H1 (cell line): ENCODE data around the gene RAP1B. TPM values are rescaled to one million over a fixed set of nuclear protein-coding genes. Genes with fewer than 3 reads are reported as not detected.
"Not testable (repeated sequence)": the region's sequence is repeated elsewhere in the genome, so short reads cannot be mapped to it uniquely, and the experiment has no call there.

Experiments
- CTCF ChIA-PET: fragments of 300-600 bp; sonication (Branson Sonifier 250); formaldehyde crosslinking; loops from one replicate; lab custom pipeline; 2021; ENCODE audit not compliant: partially characterized antibody; lab: Charles Lee
- POLR2A ChIA-PET: fragments of 300-600 bp; sonication (Branson Sonifier 250); formaldehyde crosslinking; loops from one replicate; lab custom pipeline; 2021; ENCODE audit warnings: inconsistent platforms; ENCODE audit not compliant: partially characterized antibody; lab: Charles Lee
- DNase-seq, 2 experiments: peaks; one replicate each; pipeline versions ENCODE4 v3.0.0 to v3.0.0-alpha.2; 2010 to 2022; ENCODE audit warnings: low spot score in 2 of 2, low read depth in 1 of 2, mixed read lengths in 1 of 2
- FAIRE-seq: peaks from 2 replicates; lab custom pipeline; 2011; peaks lifted over from hg19 to GRCh38; lab: Jason Lieb, UNC
- H2AFZ ChIP-seq: 2 replicates; pipeline ENCODE4 v1.8.1; 2012; ENCODE audit warnings: low read length, inconsistent platforms
- H2AK5ac ChIP-seq: 2 replicates; pipeline ENCODE4 v1.6.1; 2013; ENCODE audit warnings: low read depth, low read length
- H2BK120ac ChIP-seq: replicated peaks from 2 replicates; pipeline ENCODE3; 2013; ENCODE audit warnings: low read depth, low read length, inconsistent platforms
- H2BK12ac ChIP-seq: 2 replicates; pipeline ENCODE4 v1.6.1; 2013; ENCODE audit warnings: low read depth, low read length
- H2BK15ac ChIP-seq: 2 replicates; pipeline ENCODE4 v1.6.1; 2013; ENCODE audit warnings: low read length
- H2BK20ac ChIP-seq: 2 replicates; pipeline ENCODE4 v1.6.1; 2013; ENCODE audit warnings: low read length
- H2BK5ac ChIP-seq: 2 replicates; pipeline ENCODE4 v1.6.1; 2013; ENCODE audit warnings: low read depth, low read length
- H3K14ac ChIP-seq: 2 replicates; pipeline ENCODE4 v1.6.1; 2013; ENCODE audit warnings: inconsistent platforms; ENCODE audit not compliant: insufficient read length
- H3K18ac ChIP-seq: 2 replicates; pipeline ENCODE4 v1.6.1; 2013; ENCODE audit warnings: low read length; ENCODE audit errors: extremely low read depth
- H3K23ac ChIP-seq: 2 replicates; pipeline ENCODE4 v1.6.1; 2013; ENCODE audit warnings: inconsistent platforms; ENCODE audit not compliant: insufficient read length
- H3K23me2 ChIP-seq: 2 replicates; pipeline ENCODE4 v1.6.1; 2013; ENCODE audit warnings: low read depth, low read length
- H3K27ac ChIP-seq: 2 replicates; pipeline ENCODE4 v1.6.1; 2011; ENCODE audit warnings: low read depth, low read length, inconsistent platforms
- H3K27me3 ChIP-seq, 4 experiments: replicated peaks in 1 of 4; 1 replicate in 1 of 4; 2 replicates in 3 of 4; pipeline versions ENCODE4 v1.6.1 to v1.8.1; 2011 to 2013; ENCODE audit warnings: low read length in 3 of 4, mild to moderate bottlenecking in 3 of 4, inconsistent platforms in 2 of 4, mixed read lengths in 2 of 4, moderate library complexity in 1 of 4; ENCODE audit not compliant: control insufficient read depth in 3 of 4, insufficient read depth in 3 of 4; ENCODE audit errors: extremely low read depth in 1 of 4
- H3K36me3 ChIP-seq, 4 experiments: 2 replicates each; pipeline versions ENCODE4 v1.6.1 to v1.8.1; 2011 to 2013; ENCODE audit warnings: mild to moderate bottlenecking in 4 of 4, low read length in 3 of 4, moderate library complexity in 2 of 4, control low read depth in 1 of 4, inconsistent platforms in 1 of 4; ENCODE audit not compliant: insufficient read depth in 4 of 4, control insufficient read depth in 2 of 4
- H3K4ac ChIP-seq: replicated peaks from 2 replicates; pipeline ENCODE3; 2013; ENCODE audit warnings: low read length, low read depth, mixed read lengths, inconsistent platforms; ENCODE audit not compliant: insufficient read length
- H3K4me1 ChIP-seq, 4 experiments: replicated peaks in 1 of 4; 1 replicate in 1 of 4; 2 replicates in 3 of 4; pipeline versions ENCODE4 v1.6.1 to v1.8.1; 2011 to 2013; ENCODE audit warnings: low read length in 3 of 4, inconsistent platforms in 2 of 4, mixed read lengths in 1 of 4; ENCODE audit not compliant: insufficient read depth in 4 of 4, control insufficient read depth in 3 of 4
- H3K4me2 ChIP-seq, 2 experiments: 2 replicates each; pipeline versions ENCODE4 v1.6.1 to v1.8.1; 2011 to 2013; ENCODE audit warnings: low read depth in 2 of 2, low read length in 2 of 2, control low read depth in 1 of 2, inconsistent platforms in 1 of 2, mild to moderate bottlenecking in 1 of 2; ENCODE audit not compliant: insufficient read depth in 1 of 2
- H3K4me3 ChIP-seq, 4 experiments: fragments of 200-600, 300-600 bp in 1 of 4; sonication (generic), shearing (Covaris generic), sonication (Bioruptor Twin) in 1 of 4; 2 replicates each; pipeline versions ENCODE4 v1.5.1 to v1.8.1; 2011 to 2016; ENCODE audit warnings: low read length in 4 of 4, low read depth in 3 of 4, control low read depth in 2 of 4, inconsistent platforms in 2 of 4, mild to moderate bottlenecking in 2 of 4, mixed read lengths in 1 of 4, moderate library complexity in 1 of 4; ENCODE audit not compliant: insufficient read depth in 2 of 4; ENCODE audit errors: extremely low read depth in 1 of 4
- H3K56ac ChIP-seq: replicated peaks from 2 replicates; pipeline ENCODE3; 2013; ENCODE audit warnings: low read depth, mild to moderate bottlenecking, mixed read lengths, low read length, inconsistent platforms; ENCODE audit not compliant: insufficient read length
- H3K79me1 ChIP-seq: 2 replicates; pipeline ENCODE4 v1.6.1; 2013; ENCODE audit warnings: low read depth, low read length, control low read depth
- H3K79me2 ChIP-seq, 2 experiments: 2 replicates each; pipeline versions ENCODE4 v1.6.1 to v1.8.1; 2012 to 2013; ENCODE audit warnings: low read length in 2 of 2, mild to moderate bottlenecking in 2 of 2, inconsistent platforms in 1 of 2; ENCODE audit not compliant: insufficient read depth in 2 of 2, control insufficient read depth in 1 of 2
- H3K9ac ChIP-seq, 4 experiments: replicated peaks in 1 of 4; 1 replicate in 1 of 4; 2 replicates in 3 of 4; pipeline versions ENCODE4 v1.6.1 to v1.8.1; 2011 to 2013; ENCODE audit warnings: low read depth in 3 of 4, low read length in 3 of 4, control low read depth in 2 of 4, mild to moderate bottlenecking in 2 of 4, moderate library complexity in 2 of 4, inconsistent platforms in 1 of 4; ENCODE audit errors: extremely low read depth in 1 of 4
- H3K9me3 ChIP-seq, 2 experiments: 2 replicates each; pipeline versions ENCODE4 v1.6.1 to v1.8.1; 2012 to 2013; ENCODE audit warnings: mild to moderate bottlenecking in 2 of 2, moderate library complexity in 2 of 2, control low read depth in 1 of 2, inconsistent platforms in 1 of 2, low read depth in 1 of 2, low read length in 1 of 2, mixed read lengths in 1 of 2; ENCODE audit not compliant: insufficient read depth in 2 of 2
- H4K20me1 ChIP-seq, 2 experiments: replicated peaks in 1 of 2; 2 replicates each; pipeline versions ENCODE3 to v1.8.1; 2011 to 2013; ENCODE audit warnings: inconsistent platforms in 2 of 2, low read length in 2 of 2, mild to moderate bottlenecking in 1 of 2; ENCODE audit not compliant: insufficient read depth in 2 of 2, control insufficient read depth in 1 of 2
- H4K5ac ChIP-seq: 2 replicates; pipeline ENCODE4 v1.6.1; 2013; ENCODE audit warnings: low read length, low read depth, mixed read lengths, inconsistent platforms; ENCODE audit not compliant: insufficient read length
- H4K8ac ChIP-seq: 2 replicates; pipeline ENCODE4 v1.8.0; 2013; ENCODE audit warnings: mild to moderate bottlenecking, moderate library complexity, low read length, inconsistent platforms; ENCODE audit not compliant: insufficient read depth; ENCODE audit errors: extremely low read depth
- H4K91ac ChIP-seq: replicated peaks from 2 replicates; pipeline ENCODE3; 2013; ENCODE audit warnings: low read length, mixed read lengths, inconsistent platforms; ENCODE audit not compliant: insufficient read length
- ATF2 ChIP-seq: IDR thresholded peaks from 2 replicates; pipeline ENCODE4 v1.6.1; 2012; ENCODE audit warnings: low read length, inconsistent platforms
- WGBS, 2 experiments: shearing (Covaris generic) in 1 of 2; methylation state at CpG; one replicate each; pipeline versions ENCODE4 v1.1.6 to v1.1.7; 2013 to 2015; ENCODE audit warnings: low lambda C conversion rate in 2 of 2, mixed read lengths in 2 of 2, inconsistent platforms in 1 of 2, low coverage in 1 of 2, missing lambda C conversion rate in 1 of 2; ENCODE audit not compliant: insufficient replicate concordance in 2 of 2, insufficient coverage in 1 of 2, insufficient read length in 1 of 2; ENCODE audit errors: extremely low coverage in 1 of 2, missing lambda C conversion rate in 1 of 2; 5-methylcytosine and 5-hydroxymethylcytosine counted together
- polyA plus RNA-seq, 7 experiments: library from polyadenylated mRNA; depleted of rRNA in 3 of 7; stranded (reverse) in 5 of 7; unstranded in 2 of 7; fragments of >200 nt in 5 of 7; fragments of 200-250 nt in 2 of 7; gene quantifications; 1 replicate in 5 of 7; 2 replicates in 1 of 7; 4 replicates in 1 of 7; pipeline versions ENCODE4 v1.2.1 to v1.2.3, GENCODE V29; 2011 to 2013; ENCODE audit warnings: missing spikeins in 2 of 7, mixed read lengths in 2 of 7
- total RNA-seq: library from RNA; stranded (reverse); fragmentation: NEBNext Ultra II Directional; extraction: Animal tissue kit (Norgen Biotek cat#: 25700); gene quantifications from 2 replicates; pipeline ENCODE4 v1.2.1, GENCODE V29; 2021

The RAP1B gene
- total and polyA plus RNA-seq, 2 of the 8 experiments (the other 6 are each of a cell fraction or from before 2014, with no cell fraction given): 61.4 to 112 TPM

GRCh38 chr12:68675101-68675842, 64.6 kb downstream of the RAP1B start (continued):
- no peak for TF ChIP-seq ATF2

- H4K8ac ChIP-seq, H3K4me3 ChIP-seq, H3K4me1 ChIP-seq, H4K20me1 ChIP-seq, POLR2A ChIA-PET, H2BK120ac ChIP-seq, H3K27me3 ChIP-seq, H3K4ac ChIP-seq, H3K14ac ChIP-seq, H3K27ac ChIP-seq, H3K23ac ChIP-seq, H2BK15ac ChIP-seq, H2AK5ac ChIP-seq, H3K18ac ChIP-seq, H2AFZ ChIP-seq, H3K4me2 ChIP-seq, H3K9me3 ChIP-seq, H2BK12ac ChIP-seq, DNase-seq, H3K9ac ChIP-seq, H2BK20ac ChIP-seq, H3K36me3 ChIP-seq, H2BK5ac ChIP-seq, H3K79me1 ChIP-seq, FAIRE-seq, H4K5ac ChIP-seq, H3K56ac ChIP-seq, H3K23me2 ChIP-seq, H4K91ac ChIP-seq, H3K79me2 ChIP-seq: not testable (repeated sequence)
- CTCF ChIA-PET: interaction anchor here (0.9 kb wide), 1 partner anchor 270 kb away, joined by 3 read pairs; no protein-coding TSS in a partner anchor
- 87% methylated on average over 5 of the region's 5 CpGs; no CpG with 5 or more reads in 1 of the 2 experiments for WGBS, 2 experiments
These were observed 66.2 kb downstream of the RAP1B start for GRCh38 chr12:68676854-68677253.
